ENCODE data around the gene CTNNBL1.

DNA sequence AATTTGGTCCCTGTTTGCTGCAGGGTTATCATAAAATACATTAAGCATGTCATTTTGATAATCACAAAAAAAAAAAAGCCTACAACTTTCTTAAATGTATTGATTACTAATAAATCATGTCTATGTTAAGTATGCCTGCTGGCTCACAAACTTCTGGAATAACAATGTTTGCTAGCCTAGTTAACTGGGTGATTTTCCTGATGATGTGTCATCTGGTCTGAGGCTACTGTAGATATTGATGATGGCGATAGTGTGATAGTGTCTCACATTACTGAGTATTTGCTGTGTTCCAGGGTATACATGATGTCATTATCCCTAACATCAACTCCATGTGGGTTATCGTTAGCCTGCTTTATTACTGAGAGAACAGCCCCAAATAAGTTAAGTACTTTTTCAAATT, 122.9 kb downstream of the CTNNBL1 start:
- TF ChIP-seq EZH2phosphoT487 (IDR thresholded peaks at IDR 0.05; ENCODE audit: insufficient read depth, low read depth) (no peak), EZH2 (IDR thresholded peaks at IDR 0.05; ENCODE audit: insufficient read depth, poor library complexity, severe bottlenecking) (no peak)

Measured in GM23248 (cell line).